HepG2 (cell line): Measurements from ENCODE around the gene ACE. TPM values are rescaled to one million over a fixed set of nuclear protein-coding genes. Genes with fewer than 3 reads are reported as not detected.

Experiments
- ESRRA ChIP-seq: sonication (generic); formaldehyde crosslinking; IDR thresholded peaks from 2 replicates; pipeline ENCODE4 v1.5.1; 2020; ENCODE audit warnings: mild to moderate bottlenecking, low read depth, missing genetic modification reagents
- FUBP1 ChIP-seq: sonication (generic); formaldehyde crosslinking; IDR thresholded peaks from 2 replicates; pipeline ENCODE4 v1.5.1; 2020; ENCODE audit warnings: missing genetic modification reagents, mild to moderate bottlenecking, borderline replicate concordance
- KDM3A ChIP-seq: IDR thresholded peaks from 2 replicates; pipeline ENCODE4 v1.6.1; 2018; ENCODE audit warnings: low read depth, missing compliant biosample characterization
- MAZ ChIP-seq, 2 experiments: sonication (generic) in 1 of 2; formaldehyde crosslinking in 1 of 2; IDR thresholded peaks; 2 replicates each; pipeline versions ENCODE4 v1.5.0 to v1.6.1; 2012 to 2020; ENCODE audit warnings: low read depth in 2 of 2, mild to moderate bottlenecking in 2 of 2, borderline replicate concordance in 1 of 2, improper control_type of control experiment in 1 of 2, low read length in 1 of 2, missing genetic modification reagents in 1 of 2, moderate library complexity in 1 of 2
- SIX1 ChIP-seq: sonication (generic); formaldehyde crosslinking; IDR thresholded peaks from 2 replicates; pipeline ENCODE4 v1.4.0; 2020; ENCODE audit warnings: missing genetic modification reagents, borderline replicate concordance
- SMARCE1 ChIP-seq: fragments of 450-650 bp; IDR thresholded peaks from 2 replicates; pipeline ENCODE4 v1.6.1; 2017; ENCODE audit warnings: borderline replicate concordance
- TCF7 ChIP-seq: sonication (generic); IDR thresholded peaks from 2 replicates; pipeline ENCODE4 v1.6.1; 2016; ENCODE audit warnings: antibody characterized with exemption, low read depth
- ZBTB37 ChIP-seq: sonication (generic); formaldehyde crosslinking; IDR thresholded peaks from 2 replicates; pipeline ENCODE4 v1.4.0; 2020; ENCODE audit warnings: mild to moderate bottlenecking, missing genetic modification reagents
- ZNF44 ChIP-seq: sonication (generic); formaldehyde crosslinking; IDR thresholded peaks from 2 replicates; pipeline ENCODE4 v1.5.1; 2020; ENCODE audit warnings: mild to moderate bottlenecking, missing genetic modification reagents
- ZNF687 ChIP-seq: sonication (generic); formaldehyde crosslinking; IDR thresholded peaks from 2 replicates; pipeline ENCODE4 v1.5.1; 2020; ENCODE audit warnings: mild to moderate bottlenecking, missing genetic modification reagents, moderate library complexity
- polyA plus RNA-seq, 8 experiments: library from polyadenylated mRNA; depleted of rRNA in 3 of 8; stranded (reverse) in 7 of 8; unstranded in 1 of 8; fragments of >200 nt; fragmentation: Illumina TruSeq in 4 of 8; extraction: Trizol in 4 of 8; gene quantifications; 2 replicates each; pipeline versions ENCODE4 v1.2.1 to v1.2.3, GENCODE V29; 2011 to 2016; ENCODE audit warnings: low read depth in 4 of 8, missing spikeins in 1 of 8, mixed read lengths in 1 of 8; ENCODE audit not compliant: insufficient read depth in 1 of 8
- total RNA-seq, 5 experiments: library from RNA; depleted of rRNA; stranded (reverse); fragments of >200 nt; fragmentation: Illumina TruSeq; extraction: Trizol; gene quantifications; 2 replicates each; pipeline ENCODE4 v1.2.3, GENCODE V29; 2016; ENCODE audit warnings: low read depth in 1 of 5
- TF ChIP-seq, protein P1 (sequence below): IDR thresholded peaks from 2 replicates; pipeline ENCODE4 v1.6.1; 2016; ENCODE audit warnings: missing genetic modification reagents, missing compliant biosample characterization
- TF ChIP-seq, protein P2 (sequence below): sonication (generic); formaldehyde crosslinking; IDR thresholded peaks from 2 replicates; pipeline ENCODE4 v1.9.0; 2022; ENCODE audit warnings: low read depth, missing genetic modification reagents
- TF ChIP-seq, protein P3 (sequence below): sonication (generic); formaldehyde crosslinking; IDR thresholded peaks from 2 replicates; pipeline ENCODE4 v1.5.0; 2020; ENCODE audit warnings: mild to moderate bottlenecking, missing genetic modification reagents

The ACE gene
- total and polyA plus RNA-seq, 2 of the 13 experiments (the other 11 are each of a cell fraction or from before 2014, with no cell fraction given) = 0.08 to 0.13 TPM

- TF ChIP-seq, protein P1, sequence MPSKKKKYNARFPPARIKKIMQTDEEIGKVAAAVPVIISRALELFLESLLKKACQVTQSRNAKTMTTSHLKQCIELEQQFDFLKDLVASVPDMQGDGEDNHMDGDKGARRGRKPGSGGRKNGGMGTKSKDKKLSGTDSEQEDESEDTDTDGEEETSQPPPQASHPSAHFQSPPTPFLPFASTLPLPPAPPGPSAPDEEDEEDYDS (CRISPR knock-in tag) = peak; percentile 35
- TF ChIP-seq ESRRA (CRISPR knock-in tag) (no peak), FUBP1 (CRISPR knock-in tag) (0 out of 2 replicates have a peak, but pooled peaks have one; percentile 37), SIX1 (0 out of 2 replicates have a peak, but pooled peaks have one; percentile 46), SMARCE1 (no peak), ZNF687 (CRISPR knock-in tag) (peak; percentile 35; the same call in 1 of the 2 replicates), KDM3A (CRISPR knock-in tag) (no peak), MAZ (IDR thresholded peaks at IDR 0.05; ENCODE audit: borderline replicate concordance, low read depth, low read length) (no peak), MAZ (CRISPR knock-in tag; IDR thresholded peaks at IDR 0.05; ENCODE audit: low read depth) (no peak), ZNF44 (no peak), ZBTB37 (no peak), TCF7 (peak; percentile 59)
- TF ChIP-seq, protein P2, sequence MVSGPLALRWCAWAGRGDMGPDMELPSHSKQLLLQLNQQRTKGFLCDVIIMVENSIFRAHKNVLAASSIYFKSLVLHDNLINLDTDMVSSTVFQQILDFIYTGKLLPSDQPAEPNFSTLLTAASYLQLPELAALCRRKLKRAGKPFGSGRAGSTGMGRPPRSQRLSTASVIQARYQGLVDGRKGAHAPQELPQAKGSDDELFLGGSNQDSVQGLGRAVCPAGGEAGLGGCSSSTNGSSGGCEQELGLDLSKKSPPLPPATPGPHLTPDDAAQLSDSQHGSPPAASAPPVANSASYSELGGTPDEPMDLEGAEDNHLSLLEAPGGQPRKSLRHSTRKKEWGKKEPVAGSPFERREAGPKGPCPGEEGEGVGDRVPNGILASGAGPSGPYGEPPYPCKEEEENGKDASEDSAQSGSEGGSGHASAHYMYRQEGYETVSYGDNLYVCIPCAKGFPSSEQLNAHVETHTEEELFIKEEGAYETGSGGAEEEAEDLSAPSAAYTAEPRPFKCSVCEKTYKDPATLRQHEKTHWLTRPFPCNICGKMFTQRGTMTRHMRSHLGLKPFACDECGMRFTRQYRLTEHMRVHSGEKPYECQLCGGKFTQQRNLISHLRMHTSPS = no peak
- TF ChIP-seq, protein P3, sequence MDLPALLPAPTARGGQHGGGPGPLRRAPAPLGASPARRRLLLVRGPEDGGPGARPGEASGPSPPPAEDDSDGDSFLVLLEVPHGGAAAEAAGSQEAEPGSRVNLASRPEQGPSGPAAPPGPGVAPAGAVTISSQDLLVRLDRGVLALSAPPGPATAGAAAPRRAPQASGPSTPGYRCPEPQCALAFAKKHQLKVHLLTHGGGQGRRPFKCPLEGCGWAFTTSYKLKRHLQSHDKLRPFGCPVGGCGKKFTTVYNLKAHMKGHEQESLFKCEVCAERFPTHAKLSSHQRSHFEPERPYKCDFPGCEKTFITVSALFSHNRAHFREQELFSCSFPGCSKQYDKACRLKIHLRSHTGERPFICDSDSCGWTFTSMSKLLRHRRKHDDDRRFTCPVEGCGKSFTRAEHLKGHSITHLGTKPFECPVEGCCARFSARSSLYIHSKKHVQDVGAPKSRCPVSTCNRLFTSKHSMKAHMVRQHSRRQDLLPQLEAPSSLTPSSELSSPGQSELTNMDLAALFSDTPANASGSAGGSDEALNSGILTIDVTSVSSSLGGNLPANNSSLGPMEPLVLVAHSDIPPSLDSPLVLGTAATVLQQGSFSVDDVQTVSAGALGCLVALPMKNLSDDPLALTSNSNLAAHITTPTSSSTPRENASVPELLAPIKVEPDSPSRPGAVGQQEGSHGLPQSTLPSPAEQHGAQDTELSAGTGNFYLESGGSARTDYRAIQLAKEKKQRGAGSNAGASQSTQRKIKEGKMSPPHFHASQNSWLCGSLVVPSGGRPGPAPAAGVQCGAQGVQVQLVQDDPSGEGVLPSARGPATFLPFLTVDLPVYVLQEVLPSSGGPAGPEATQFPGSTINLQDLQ (CRISPR knock-in tag) = no peak
Observed at GRCh38 chr17:63431939-63432804, 44.7 kb upstream of the ACE start (continued).
